ENCODE data around the gene PLRG1. TPM values are rescaled to one million over a fixed set of nuclear protein-coding genes. Genes with fewer than 3 reads are reported as not detected.

Gene PLRG1
- total and polyA plus RNA-seq, 4 donors: 27.2 to 51.5 (median 29.9) TPM

- Histone ChIP-seq H3K36me3 (ENCODE audit: control insufficient read depth in 4 of 4, insufficient read depth in 3 of 4, low read depth in 1 of 4, low read length in 3 of 4) (peaks cover 2 to 35% (median 29%) of the 10 kb centered on the region in 4 donors), H3K9ac (ENCODE audit: low read depth in 1 of 2, low read length in 2 of 2) (peak overlapping the region; percentile 93 to 97)
- no peak for TF ChIP-seq HNF4G (IDR thresholded peaks at IDR 0.05)
- TF ChIP-seq YY1 (IDR thresholded peaks at IDR 0.05): no peak
- peak in 1 of 2 donors; percentile 21 for TF ChIP-seq JUND (IDR thresholded peaks at IDR 0.05)
- TF ChIP-seq SP1 (IDR thresholded peaks at IDR 0.05): peak; percentile 17
- TF ChIP-seq EGR1 (IDR thresholded peaks at IDR 0.05; ENCODE audit: low read depth in 2 of 2): peak in 1 of 2 donors; percentile 14
- TF ChIP-seq MAX (IDR thresholded peaks at IDR 0.05): peak; percentile 69
- TF ChIP-seq GABPA (IDR thresholded peaks at IDR 0.05 in 1 of 2, conservative IDR thresholded peaks at IDR 0.05 in 1 of 2): peak in 1 of 2 donors; percentile 18
These were observed 36.3 kb upstream of the PLRG1 start for GRCh38 chr4:154586296-154587033.

GRCh38 chr4:154585369-154586018 lies 35.3 kb upstream of the PLRG1 start:
- WGBS: 44% methylated on average over 10 of the region's 10 CpGs
- Histone ChIP-seq H3K4me3 (ENCODE audit: low read depth in 1 of 3, low read length in 3 of 3) (peak overlapping the region in 2 of 3 donors; percentile 39 to 94), H3K36me3 (ENCODE audit: control insufficient read depth in 4 of 4, insufficient read depth in 3 of 4, low read depth in 1 of 4, low read length in 3 of 4) (peaks cover 2 to 35% (median 29%) of the 10 kb centered on the region in 4 donors), H3K4me1 (ENCODE audit: control insufficient read depth in 4 of 4, insufficient read depth in 4 of 4, low read length in 3 of 4) (peaks cover 0 to 14% (median 0%) of the 10 kb centered on the region in 4 donors), H3K9me3 (ENCODE audit: control insufficient read depth in 4 of 4, low read length in 3 of 4) (no peaks in the 10 kb centered on the region), H3K9ac (ENCODE audit: low read depth in 1 of 2, low read length in 2 of 2) (peak overlapping the region in 1 of 2 donors; percentile 97), H3K27me3 (ENCODE audit: control insufficient read depth in 4 of 4, insufficient read depth in 4 of 4, low read length in 3 of 4) (no peaks in the 10 kb centered on the region), H3K27ac (ENCODE audit: low read depth in 1 of 2, low read length in 2 of 2) (peak overlapping the region; percentile 14 to 33)
- TF ChIP-seq MAX (IDR thresholded peaks at IDR 0.05) (no peak), CTCF (IDR thresholded peaks at IDR 0.05; ENCODE audit: low read depth, low read length, missing input control) (no peak), GABPA (IDR thresholded peaks at IDR 0.05 in 1 of 2, conservative IDR thresholded peaks at IDR 0.05 in 1 of 2) (no peak), YY1 (IDR thresholded peaks at IDR 0.05) (peak; percentile 56), FOXA2 (IDR thresholded peaks at IDR 0.05) (no peak), ZBTB33 (IDR thresholded peaks at IDR 0.05) (no peak), HNF4A (conservative IDR thresholded peaks at IDR 0.05) (no peak), RAD21 (IDR thresholded peaks at IDR 0.05) (no peak), ATF3 (IDR thresholded peaks at IDR 0.05) (no peak), TAF1 (conservative IDR thresholded peaks at IDR 0.05) (no peak), RXRA (IDR thresholded peaks at IDR 0.05) (no peak), SP1 (IDR thresholded peaks at IDR 0.05) (peak; percentile 6), EGR1 (IDR thresholded peaks at IDR 0.05; ENCODE audit: low read depth in 2 of 2) (peak in 1 of 2 donors; percentile 15), FOXA1 (IDR thresholded peaks at IDR 0.05) (no peak), REST (IDR thresholded peaks at IDR 0.05) (no peak), HNF4G (IDR thresholded peaks at IDR 0.05) (no peak), JUND (IDR thresholded peaks at IDR 0.05) (peak in 1 of 2 donors; percentile 41), NR2F2 (IDR thresholded peaks at IDR 0.05) (no peak)
- no peak for DNase-seq (ENCODE audit: low spot score)

More at GRCh38 chr4:154586296-154587033, 36.3 kb upstream of the PLRG1 start:
- 35% methylated on average over 13 of the region's 13 CpGs for WGBS
- Histone ChIP-seq H3K27me3 (ENCODE audit: control insufficient read depth in 4 of 4, insufficient read depth in 4 of 4, low read length in 3 of 4) (no peaks in the 10 kb centered on the region), H3K27ac (ENCODE audit: low read depth in 1 of 2, low read length in 2 of 2) (peak overlapping the region; percentile 14 to 37), H3K4me1 (ENCODE audit: control insufficient read depth in 4 of 4, insufficient read depth in 4 of 4, low read length in 3 of 4) (peaks cover 0 to 22% (median 7%) of the 10 kb centered on the region in 4 donors), H3K4me3 (ENCODE audit: low read depth in 1 of 3, low read length in 3 of 3) (peak overlapping the region; percentile 39 to 94 (median 65)), H3K9me3 (ENCODE audit: control insufficient read depth in 4 of 4, low read length in 3 of 4) (no peaks in the 10 kb centered on the region)
- no peak for DNase-seq (ENCODE audit: low spot score)

Data from liver (tissue), 9 donors.